Epithelial cell of esophagus (primary cell): ENCODE results near the gene NUP93.
"Not testable (repeated sequence)": the region's sequence is repeated elsewhere in the genome, so short reads cannot be mapped to it uniquely, and the experiment has no call there.

Experiments used
- DNase-seq: peaks from one replicate; pipeline ENCODE4 v3.0.0; 2010; ENCODE audit warnings: low read depth
- H3K4me3 ChIP-seq: 2 replicates; pipeline ENCODE4 v1.5.1; 2011; ENCODE audit warnings: mild to moderate bottlenecking, low read length, control low read depth
- TF ChIP-seq, protein P1 (sequence below): IDR thresholded peaks from 2 replicates; pipeline ENCODE4 v1.5.1; 2011; ENCODE audit warnings: low read depth, mild to moderate bottlenecking, low read length, control low read depth, inconsistent platforms; ENCODE audit not compliant: insufficient read depth; ENCODE audit errors: missing control alignments

NUP93 gene

DNA sequence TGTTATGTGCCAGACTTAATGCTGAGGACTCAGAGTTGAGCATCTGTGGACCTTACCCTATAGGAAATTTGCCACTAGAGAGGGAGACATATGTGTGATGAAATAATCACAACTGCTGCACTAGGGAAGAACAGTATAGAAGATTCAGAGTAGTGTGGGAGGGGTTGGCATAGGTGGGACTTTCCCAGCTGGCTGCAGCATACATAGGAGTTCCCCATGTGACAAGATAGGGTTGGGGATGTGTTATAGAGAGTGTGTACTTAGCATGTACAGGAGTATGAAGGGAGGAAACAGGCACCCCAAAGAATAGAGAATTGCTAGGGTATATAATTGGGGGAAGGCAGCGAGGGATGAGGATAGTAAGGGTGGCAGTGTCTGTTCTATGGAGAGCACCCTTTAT lies 2.9 kb downstream of the NUP93 start:
- no peak overlapping the region for H3K4me3 ChIP-seq
- TF ChIP-seq, protein P1, sequence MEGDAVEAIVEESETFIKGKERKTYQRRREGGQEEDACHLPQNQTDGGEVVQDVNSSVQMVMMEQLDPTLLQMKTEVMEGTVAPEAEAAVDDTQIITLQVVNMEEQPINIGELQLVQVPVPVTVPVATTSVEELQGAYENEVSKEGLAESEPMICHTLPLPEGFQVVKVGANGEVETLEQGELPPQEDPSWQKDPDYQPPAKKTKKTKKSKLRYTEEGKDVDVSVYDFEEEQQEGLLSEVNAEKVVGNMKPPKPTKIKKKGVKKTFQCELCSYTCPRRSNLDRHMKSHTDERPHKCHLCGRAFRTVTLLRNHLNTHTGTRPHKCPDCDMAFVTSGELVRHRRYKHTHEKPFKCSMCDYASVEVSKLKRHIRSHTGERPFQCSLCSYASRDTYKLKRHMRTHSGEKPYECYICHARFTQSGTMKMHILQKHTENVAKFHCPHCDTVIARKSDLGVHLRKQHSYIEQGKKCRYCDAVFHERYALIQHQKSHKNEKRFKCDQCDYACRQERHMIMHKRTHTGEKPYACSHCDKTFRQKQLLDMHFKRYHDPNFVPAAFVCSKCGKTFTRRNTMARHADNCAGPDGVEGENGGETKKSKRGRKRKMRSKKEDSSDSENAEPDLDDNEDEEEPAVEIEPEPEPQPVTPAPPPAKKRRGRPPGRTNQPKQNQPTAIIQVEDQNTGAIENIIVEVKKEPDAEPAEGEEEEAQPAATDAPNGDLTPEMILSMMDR: no peak
- DNase-seq: no peak

DNA sequence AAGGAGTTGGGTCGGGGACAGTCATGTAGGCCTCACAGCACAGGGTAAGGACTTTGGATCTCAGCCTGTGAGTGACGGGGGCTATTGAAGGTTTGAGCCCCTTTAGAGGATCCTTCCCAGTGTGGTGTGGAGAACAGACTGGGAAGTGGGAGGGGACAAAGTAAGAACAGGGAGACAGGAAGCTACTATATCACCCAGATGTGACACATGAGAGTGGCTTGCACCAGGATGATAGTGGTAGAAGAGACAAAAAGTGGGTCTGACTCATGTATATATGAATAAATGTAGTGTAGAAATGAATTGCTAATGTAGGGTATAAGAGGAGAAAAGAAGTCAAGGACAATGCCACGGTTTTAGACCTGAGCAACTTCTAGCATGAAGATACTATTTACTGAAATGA lies 4.5 kb downstream of the NUP93 start:
- TF ChIP-seq, protein P1: no peak
- H3K4me3 ChIP-seq: no peak overlapping the region
- DNase-seq: peak; percentile 21

DNA sequence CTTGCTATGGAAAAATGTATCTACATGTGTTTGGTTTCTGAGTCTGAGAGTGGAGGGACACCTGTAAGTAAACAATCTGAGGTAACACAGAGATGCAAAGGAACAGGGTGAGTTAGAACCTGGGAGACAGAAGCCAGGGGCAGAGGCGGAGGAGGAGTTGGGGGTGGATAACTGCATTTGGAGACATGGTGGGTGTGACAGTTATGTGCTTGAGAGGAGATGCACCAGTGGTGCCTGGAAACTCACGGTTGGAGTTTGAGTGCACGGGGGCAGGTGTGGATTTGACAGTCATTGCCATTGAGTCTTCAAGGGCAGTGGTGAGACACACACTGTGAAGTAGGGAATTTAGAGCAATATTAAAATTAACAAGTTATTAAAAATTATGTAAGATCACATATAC lies 6.5 kb downstream of the NUP93 start:
- TF ChIP-seq, protein P1: no peak
- no peak overlapping the region for H3K4me3 ChIP-seq
- no peak for DNase-seq

DNA sequence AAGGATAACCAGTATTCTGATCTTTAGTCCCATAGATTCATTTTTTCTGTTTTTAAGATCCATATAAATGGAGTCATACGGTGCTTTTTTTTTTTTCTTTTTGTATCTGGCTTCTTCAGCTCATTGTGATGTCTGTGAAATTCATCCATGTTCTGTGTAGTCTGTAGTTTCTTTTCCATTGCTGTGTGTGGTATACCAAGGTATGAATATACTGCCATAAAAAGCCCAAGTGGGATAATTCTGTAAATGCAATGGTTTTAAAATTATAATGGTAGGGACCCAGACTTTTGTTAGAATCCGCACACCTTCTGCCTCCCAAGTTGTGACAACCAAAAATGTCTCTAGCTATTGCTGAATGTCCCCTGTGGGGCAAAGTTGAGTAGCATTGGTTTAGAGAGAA lies 7.6 kb downstream of the NUP93 start:
- no peak overlapping the region for H3K4me3 ChIP-seq
- TF ChIP-seq, protein P1: no peak
- no peak for DNase-seq

DNA sequence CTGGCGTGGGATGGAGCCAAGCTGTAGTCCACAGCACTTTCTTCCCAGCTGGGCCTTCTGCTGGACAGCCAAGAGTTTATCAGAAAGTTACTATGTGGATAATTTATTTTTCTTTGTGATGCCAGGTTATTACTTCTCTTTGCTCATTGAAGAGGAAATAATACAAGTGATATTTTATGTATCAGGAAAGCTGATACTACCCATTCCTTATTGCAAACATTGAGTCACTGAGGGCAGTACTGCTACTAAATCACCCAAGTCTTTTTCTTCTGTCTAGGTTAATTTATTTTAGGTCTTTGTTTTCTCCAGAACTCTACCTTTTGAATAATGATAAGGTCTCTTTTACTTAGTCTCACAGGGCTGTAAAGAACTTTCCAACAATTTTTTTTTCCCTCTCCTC lies 8.3 kb downstream of the NUP93 start:
- H3K4me3 ChIP-seq: no peak overlapping the region
- no peak for DNase-seq
- TF ChIP-seq, protein P1: no peak

DNA sequence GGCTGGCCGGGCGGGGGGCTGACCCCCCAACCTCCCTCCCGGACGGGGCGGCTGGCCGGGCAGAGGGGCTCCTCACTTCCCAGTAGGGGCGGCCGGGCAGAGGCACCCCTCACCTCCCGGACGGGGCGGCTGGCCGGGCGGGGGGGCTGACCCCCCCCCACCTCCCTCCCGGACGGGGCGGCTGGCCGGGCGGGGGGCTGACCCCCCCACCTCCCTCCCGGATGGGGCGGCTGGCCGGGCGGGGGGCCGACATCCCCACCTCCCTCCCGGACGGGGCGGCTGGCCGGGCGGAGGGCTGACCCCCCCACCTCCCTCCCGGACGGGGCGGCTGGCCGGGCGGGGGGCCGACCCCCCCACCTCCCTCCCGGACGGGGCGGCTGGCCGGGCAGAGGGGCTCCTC lies 9.4 kb downstream of the NUP93 start:
- not testable (repeated sequence) for DNase-seq, H3K4me3 ChIP-seq

DNA sequence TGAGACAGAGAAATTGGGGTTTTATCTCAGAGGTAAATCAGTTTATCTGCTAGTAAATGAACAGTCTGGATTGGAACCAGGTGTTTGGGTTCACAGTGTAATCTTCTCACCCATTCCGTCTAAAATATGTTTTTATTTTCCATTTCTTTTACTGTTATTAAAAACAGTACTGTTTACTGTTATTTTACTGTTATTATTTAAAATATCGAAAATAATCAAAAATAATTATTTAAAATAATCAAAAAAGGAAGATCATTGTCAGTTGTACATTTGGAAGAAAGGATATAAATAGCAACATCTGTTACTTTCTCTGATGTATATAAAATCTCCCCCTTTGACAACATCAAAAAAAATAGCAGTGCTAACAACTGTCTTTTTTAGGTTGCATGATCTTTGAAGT lies 11.5 kb downstream of the NUP93 start:
- DNase-seq: no peak
- H3K4me3 ChIP-seq: no peak overlapping the region
- TF ChIP-seq, protein P1: no peak
